CD4-positive, alpha-beta T cell treated with Interleukin-2 at 100 ng/mL for 4 hours (primary cell): ENCODE results near the gene LMBR1.
"Not testable (repeated sequence)": the region's sequence is repeated elsewhere in the genome, so short reads cannot be mapped to it uniquely, and the experiment has no call there.

Experiments used
- DNase-seq: peaks from one replicate; pipeline ENCODE4 v3.0.0-alpha.2; 2020; ENCODE audit warnings: low spot score

The LMBR1 gene

DNA sequence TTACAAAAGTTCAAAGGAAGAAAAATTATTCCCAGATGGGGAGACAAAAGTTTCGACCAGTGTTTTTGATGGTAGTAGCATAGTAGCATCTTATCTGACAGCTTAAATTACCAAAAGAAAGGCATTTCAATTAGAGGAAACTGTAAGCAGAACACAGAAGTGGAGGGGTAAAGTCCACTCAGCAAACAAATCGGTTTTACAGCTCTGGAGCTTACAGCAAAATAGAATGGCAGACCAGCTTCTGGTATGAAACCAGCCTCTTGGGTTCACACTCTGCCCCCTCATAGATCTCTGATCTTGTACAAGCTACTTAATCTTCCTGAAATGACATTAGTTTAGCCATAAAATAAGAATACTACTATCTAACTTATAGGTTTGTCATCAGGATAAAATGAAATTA, 133.8 kb downstream of the LMBR1 start:
- DNase-seq: no peak

DNA sequence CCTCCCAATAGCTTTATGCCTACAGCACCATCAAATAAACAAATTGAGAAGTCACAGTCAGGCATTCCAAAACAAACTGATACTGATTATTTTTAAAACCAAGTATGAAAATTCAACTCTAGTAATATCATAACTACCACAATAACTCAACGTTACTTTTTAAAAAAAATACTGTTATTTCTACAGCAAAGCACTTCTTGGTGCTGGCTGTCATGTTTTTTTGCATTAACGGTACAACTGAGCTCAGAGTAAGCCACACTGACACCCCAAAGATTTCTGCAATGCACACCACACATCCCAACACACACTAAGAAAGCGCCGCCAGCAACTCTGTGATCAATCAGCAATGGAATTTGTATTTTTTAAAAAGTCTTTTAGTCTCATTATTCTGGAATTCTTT, 138.8 kb downstream of the LMBR1 start:
- no peak for DNase-seq

DNA sequence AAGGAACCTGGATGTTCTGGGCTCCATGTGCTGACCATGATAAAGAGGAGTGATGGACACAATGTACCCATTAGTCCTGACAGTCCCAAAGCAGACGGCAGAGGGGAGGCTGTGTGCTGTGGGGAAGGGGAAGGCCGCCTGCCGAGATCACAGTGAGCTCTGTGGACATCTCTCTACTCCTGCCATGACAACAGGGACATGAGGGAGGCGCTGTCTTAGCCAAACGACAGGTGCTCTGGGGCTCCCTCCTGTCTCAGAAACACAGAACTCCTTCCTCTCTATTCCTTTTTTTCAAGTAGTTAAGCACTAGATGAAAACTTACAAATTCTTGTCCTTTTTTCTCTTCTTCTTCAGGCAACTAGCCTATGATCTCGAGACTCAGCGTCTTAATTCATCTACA, 139.4 kb downstream of the LMBR1 start:
- no peak for DNase-seq

DNA sequence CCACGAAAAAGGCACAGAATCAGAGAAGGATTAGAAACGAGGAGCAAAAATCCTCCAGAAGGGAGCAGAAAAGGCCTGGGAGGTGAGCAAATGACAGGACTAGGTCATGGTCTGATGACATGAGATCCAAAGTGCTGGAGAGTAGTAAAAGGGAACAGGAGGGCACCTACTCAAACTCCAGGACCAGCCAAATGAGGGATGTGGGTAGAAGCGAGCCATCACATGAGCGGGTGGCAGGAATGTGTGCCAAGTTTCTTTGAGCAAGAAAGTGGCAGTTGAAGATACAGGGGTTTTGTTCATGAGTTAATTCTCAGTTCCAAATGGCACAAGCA, 139.8 kb downstream of the LMBR1 start:
- DNase-seq: no peak

DNA sequence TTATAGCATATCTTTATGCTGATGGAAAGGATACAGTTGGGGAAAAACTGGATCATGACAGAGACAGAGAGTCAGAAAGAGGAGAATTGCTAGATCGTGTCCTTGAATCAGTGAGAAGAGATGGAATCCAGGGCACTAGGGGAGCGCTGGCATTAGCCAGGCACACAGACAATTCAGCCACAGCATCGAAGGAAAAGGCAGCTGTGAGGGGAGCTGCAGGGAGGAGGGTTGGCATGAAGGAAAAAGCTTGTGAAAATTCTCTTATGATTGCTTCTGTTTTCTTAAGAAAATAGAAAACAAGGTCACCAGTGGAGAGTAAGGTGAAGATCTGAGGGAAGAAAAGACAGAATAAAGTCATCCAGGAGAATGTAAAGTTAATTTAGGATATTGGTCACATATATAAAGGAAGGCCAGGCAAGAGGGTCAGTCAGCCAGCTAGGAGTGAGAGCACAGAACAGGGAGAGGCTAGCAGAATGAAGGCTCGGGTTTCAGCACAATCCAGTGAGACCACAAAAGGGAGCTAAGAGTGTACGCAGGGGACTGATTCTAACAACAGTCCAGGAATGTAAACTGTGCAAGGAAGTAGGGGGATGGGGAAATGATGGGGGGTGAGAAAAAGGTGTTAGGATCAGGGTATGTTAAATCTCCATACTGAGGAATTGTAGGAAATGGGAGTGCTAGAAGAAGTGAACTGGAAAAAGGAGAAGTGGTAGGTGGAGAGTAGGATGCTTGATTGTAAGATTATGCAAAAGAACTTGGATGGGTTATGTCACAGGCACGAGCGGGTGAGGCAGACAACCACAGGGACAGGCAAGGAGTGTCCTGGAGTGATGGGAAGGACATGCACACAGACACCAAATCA, 140.4 kb downstream of the LMBR1 start:
- no peak for DNase-seq

DNA sequence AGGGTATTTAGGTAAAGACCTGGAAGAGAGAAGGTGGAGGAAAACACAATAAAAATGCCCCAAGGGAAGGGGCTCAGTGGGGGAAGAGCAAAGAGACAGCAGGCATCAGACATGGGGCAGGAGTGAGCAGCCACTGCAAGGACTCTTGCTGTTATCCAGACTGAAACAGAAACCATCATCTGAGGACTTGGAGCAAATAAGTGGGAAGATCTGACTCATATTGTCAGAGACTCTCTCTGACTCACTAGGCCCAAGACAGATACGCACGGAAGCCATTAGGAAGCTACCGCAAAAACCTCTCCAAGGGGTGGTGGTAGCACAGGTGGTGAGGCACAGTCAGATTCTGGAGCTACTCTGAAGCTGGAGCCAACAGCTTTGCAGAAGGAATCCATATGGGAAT, 141.7 kb downstream of the LMBR1 start:
- DNase-seq: no peak

DNA sequence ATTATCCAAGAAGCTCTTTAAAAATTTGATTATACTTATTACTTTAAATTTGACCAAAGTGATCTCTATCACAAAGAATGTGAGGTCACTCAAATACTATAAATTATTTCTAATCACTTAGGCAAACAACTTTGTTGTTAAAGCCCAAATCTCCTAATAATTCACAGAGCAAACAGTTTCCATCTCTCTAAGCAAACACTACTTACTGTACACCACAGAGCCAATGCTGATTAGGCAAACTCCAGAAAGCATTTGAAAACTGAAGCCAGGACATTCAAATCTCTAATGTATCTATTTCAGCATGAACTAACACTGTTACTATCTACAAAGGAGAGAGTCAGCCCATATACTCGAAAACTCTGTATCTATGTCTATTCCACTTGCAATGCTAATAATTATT, 145.3 kb downstream of the LMBR1 start:
- no peak for DNase-seq

DNA sequence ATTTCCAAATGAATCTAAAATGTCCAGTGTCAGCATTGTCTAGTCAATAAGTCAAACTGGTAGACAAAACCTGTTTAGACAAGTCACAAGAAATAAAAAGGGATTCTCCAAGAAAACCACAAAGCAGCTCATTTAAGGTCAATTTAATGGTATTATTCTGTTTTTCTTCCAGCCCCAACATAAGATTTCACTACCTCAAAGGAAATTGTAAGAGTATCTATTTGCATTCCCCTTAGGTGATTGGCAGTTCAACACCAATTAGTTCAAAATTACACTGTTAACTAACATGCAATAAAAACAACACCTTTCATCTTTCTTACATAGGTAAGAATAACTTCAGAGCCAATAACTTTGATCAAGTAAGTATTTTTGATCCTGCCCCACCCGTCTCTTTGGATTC, 146.1 kb downstream of the LMBR1 start:
- no peak for DNase-seq

DNA sequence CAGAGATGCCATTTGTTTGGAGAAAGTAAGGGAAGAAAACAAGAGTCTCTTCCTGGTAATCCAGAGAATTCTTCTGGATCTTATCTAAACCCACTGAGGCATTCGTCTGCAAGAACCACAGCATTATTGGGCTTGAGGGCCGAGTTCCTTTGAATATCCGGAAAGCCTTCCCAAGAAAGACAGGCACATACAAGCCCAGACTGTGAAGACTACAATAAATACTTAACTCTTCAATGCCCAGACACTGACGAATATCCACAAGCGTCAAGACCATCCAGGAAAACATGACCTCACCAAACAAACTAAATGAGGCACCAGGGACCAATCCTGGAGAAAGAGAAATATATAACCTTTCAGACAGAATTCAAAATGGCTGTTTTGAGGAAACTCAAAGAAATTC, 153.4 kb downstream of the LMBR1 start:
- DNase-seq: no peak

DNA sequence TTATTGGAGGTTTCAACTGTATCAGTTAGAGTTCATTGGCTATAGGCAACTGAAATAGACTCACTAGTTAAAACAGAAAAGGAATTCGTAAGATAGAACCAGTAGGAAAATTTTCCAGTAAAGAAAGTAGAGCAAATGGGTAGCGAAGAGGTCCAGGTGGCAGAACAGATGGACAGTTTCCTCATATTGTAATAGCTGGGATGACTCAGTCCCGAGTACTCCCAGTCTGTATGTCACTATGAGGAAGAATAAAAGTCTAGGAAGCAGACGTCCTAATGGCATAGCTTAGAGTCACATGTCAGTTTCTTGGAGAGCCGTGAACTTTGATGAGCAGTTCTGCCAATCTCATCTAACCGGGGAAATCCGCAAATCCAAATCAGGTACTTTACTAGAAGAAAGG, 157.1 kb downstream of the LMBR1 start:
- DNase-seq: no peak

DNA sequence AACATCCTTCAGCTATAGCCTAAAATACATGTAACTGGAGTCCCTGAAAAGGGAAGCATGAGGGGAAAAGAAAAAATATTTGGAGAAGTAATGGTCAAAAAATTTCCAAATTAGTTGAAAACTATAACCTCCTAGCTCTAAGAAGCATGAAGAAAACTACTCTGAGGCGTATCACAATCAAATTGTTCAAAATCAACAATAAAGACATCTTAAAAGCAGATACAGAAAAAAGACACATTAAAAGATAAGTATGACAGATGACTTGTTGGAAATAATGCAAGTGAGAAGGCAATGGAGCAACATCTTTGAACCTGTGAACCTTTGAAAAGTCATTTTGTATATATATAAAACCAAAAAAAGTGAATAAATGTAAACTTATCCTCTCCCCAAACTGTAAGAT, 159.3 kb downstream of the LMBR1 start:
- no peak for DNase-seq

DNA sequence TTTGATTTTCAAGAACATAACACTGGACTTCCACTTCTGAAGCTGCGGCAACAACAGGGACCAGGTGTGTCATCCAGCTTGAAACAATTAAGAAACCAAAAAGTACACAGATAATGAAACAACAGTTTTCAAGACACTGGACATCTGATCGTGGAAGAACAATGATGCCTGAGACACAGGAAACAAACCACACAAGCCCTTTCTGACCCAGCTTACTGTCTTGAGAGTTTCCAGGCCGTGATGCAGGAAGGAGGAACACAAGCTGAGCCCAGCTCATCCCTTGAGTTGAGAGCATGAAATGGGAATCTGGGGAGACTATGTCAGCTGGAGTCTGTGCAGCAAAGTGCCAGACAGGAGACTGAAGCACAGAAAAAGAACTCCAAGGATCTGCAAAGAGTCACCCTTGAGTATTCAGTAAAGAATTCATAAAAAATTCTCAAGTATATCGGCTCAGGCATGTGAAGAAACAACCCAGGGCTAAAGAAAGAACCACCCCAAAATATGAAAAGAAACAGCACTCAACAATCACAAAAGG, 160.8 kb downstream of the LMBR1 start:
- no peak for DNase-seq

DNA sequence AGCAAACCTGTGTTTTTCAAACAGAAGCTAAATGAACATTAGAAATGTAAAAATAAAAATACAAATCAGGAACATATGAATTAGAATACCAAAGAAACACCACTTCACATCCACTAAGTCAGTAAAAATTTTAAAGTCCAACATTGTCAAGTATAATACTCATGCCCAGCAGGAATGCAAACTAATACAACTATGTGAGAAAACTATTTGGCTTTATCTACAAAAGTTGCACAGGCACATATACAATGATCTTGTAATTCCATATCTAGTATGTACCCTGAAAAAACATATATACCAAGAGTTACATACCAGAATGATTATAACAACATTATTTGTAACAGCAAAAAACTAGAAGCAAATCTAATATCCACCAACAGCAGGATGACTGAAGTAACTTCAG, 161.3 kb downstream of the LMBR1 start:
- no peak for DNase-seq

DNA sequence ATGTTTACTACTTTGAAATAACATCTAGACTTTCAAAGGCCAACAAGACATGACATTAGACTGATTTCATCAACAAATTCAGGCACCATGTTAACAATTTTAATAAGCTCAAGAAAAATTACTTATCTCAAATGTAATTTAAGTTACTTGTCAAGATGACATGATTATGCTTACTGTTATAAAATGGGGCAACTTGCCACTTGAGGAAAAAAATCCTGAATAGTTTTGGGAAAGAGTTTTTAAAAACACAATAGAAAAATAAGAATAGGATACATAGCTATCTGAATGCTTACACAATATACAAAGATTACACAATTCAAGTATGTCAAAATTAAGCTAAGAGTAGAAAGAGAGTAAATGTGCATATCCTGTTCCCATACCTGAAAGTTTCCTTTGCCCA, 167.0 kb downstream of the LMBR1 start:
- DNase-seq: no peak

DNA sequence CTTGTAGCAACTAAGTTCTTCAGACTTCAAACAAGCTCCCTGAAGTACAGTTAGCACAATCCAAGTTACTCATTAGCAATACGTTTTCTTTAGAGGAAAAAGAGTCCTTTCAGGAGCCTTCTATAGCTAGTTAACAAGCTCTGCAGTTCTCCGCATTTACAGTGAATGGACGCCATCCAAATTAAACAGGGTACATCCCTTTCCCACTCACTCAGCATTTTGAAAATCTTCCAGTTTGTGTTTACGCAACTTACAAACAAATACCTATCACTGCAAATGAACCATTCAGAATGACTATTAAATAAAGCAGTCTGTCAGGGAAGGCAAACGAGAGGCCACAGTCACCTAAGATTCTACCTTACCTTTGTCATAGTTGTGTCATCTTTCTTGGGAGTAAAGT, 167.9 kb downstream of the LMBR1 start:
- DNase-seq: no peak

DNA sequence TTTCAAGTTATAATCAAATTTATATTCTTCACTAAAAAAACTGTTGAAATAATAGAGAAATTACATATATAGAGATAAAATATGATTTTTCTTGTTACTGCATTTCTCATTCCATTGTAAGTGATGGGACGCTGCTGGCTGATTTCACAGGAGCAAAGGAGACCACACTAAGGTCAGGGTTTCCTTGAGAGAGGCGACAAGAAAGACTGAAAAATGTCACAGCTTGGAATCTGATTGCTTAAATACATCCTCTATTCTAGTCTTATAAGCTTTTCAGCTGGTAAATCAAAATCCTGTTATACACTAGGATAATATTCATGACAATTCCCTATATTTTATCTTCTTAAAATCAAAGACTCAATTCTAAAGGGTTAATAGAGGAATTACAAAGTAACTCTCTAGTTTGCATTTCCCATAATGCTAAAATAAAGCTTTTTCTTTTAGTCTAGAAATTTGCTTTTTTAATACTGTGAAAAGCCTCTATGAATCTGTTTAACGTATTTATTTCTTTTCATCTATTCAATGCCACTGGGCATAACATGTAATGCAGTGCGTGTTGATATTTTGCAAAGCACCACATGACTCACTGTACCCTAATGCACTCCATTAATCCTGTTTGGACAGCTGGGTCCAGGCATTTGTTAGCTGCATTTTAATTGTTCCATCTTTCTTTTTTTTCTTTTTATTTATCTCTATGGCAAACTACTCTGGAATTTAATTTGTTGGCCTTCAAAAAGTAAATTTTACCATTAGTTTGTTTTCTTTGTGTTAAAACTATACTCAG, 170.7 kb downstream of the LMBR1 start:
- no peak for DNase-seq

DNA sequence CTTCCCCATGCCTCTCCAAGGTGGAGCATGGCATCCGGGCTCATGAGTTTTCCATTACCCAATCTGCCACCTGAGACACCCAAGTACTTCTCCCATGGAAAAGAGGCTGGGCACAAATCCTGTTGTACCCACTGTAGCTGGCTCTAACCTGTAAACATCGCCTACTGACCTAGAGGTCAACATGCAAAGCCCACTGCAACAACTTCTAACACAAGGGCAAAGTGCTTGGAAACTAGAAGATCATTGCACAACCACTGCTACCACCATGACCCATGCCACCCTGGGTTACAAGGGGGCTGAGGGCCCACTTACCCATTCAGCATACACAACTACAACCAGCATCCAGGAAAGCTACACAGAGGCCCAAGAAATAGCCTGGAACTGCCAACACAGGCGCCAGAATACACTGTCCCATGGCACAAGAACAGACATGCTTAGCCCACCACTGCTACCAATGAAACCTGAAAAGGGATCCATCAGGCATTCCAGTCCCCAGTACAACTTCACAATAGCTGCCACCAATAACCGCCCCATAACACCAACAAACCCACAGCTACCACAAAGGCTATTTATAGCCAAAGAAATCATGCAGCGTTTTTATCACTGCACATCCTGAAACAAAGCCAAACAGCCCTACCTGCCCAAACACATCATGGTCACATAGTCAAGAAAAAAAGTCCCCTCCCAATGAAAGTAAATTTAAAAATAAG, 189.1 kb downstream of the LMBR1 start:
- no peak for DNase-seq

DNA sequence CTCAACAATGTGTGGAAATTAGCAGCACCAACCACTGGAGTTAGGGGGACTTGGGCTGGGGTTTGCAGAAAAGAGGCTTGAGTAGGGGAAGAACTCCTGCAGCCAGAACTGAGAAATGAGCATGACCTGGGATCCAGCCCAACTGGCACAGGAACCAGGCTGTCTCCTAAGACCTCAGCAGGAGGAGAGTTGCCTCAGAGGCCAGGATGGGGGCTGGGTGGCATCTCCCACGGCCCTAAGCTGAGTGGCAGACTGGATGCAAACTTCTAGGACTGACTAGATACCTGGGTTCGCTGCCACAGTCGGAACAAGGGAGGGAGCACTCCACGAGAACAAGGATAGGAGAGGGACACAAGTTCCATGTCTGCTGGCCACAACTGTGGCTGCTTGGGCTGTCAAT, 189.8 kb downstream of the LMBR1 start:
- DNase-seq: no peak

DNA sequence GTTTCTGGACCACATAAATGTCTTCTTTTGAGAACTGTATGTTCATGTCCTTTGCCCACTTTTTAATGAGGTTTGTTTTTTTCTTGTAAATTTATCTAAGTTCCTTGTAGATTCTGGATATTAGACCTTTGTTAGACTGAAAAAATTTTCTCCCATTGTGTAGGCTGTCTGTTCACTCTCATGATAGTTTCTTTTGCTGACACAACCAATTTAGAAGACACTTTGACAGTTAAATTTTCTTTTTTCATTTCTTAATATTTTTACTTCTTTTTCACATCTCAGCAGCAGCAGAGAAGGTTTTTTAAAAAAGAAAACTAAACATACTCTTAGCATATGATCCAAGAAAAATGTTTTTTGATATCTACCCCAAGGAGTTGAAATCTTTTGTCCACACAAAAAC, 190.6 kb downstream of the LMBR1 start:
- no peak for DNase-seq

DNA sequence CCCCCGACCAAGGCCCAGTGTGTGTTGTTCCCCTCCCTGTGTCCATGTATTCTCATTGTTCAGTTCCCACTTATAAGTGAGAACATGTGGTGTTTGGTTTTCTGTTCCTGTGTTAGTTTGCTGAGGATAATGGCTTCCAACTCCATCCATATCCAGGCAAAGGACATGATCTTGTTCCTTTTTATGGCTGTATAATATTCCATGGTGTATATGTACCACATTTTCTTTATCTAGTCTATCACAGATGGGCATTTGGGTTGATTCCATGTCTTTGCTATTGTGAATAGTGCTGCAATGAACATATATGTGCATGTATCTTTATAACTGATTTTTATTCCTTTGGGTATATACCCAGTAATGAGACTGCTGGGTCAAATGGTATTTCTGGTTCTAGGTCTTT, 191.2 kb downstream of the LMBR1 start:
- not testable (repeated sequence) for DNase-seq

DNA sequence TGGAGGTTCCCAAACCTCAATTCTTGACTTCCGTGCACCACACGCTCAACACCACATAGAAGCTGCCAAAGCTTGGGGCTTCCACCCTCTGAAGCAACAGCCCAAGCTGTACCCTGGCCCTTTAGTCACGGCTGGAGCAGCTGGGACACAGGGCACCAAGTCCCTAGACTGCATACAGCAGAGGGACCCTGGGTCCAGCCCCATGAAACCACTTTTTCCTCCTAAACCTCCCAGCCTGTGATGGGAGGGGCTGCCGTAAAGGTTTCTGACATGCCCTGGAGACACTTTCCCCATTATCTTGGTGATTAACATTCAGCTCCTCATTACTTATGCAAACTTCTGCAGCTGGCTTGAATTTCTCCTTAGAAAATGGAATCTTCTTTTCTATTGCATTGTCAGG, 194.5 kb downstream of the LMBR1 start:
- not testable (repeated sequence) for DNase-seq

DNA sequence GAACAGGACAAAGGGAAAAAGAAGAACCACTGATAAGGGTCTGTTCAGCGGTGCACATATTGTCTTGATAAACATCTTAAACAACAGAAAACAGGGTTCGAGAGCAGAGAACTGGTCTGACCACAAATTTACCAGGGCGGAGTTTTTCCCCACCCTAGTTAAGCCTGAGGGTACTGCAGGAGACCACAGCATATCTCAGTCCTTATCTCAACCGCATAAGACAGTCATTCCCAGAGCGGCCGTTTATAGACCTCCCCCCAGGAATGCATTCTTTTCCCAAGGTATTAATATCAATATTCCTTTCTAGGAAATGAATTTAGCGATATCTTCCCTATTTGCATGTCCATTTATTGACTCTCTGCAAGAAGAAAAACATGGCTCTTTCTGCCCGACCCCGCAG, 195.7 kb downstream of the LMBR1 start:
- not testable (repeated sequence) for DNase-seq

DNA sequence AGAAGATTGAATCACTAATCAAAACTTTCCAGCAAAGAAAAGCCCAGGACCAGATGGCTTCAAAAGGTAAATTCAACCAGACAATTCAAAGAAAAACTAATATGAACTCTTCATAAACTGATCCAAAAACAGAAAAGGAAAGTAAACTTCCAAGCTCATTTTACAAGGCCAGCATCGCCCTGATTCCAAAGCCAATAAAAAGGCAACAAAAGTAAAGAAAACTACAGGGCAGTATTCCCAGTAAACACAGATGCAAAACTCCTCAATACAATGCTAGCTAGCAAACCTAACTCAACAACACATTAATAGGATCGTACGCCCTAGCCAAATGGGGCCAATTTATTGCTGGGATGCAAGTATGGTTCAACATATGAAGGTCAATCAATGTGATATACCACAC, 199.4 kb downstream of the LMBR1 start:
- no peak for DNase-seq
